VCaP (cell line): ENCODE measurements around the gene ANO9.

Experiments
- H3K27ac ChIP-seq: fragments of 450-650 bp; 2 replicates; pipeline ENCODE4 v1.5.1; 2017
- TF ChIP-seq, protein P1 (sequence below): fragments of 450-650 bp; conservative IDR thresholded peaks from 2 replicates; pipeline ENCODE4 v1.5.1; 2017; ENCODE audit warnings: mild to moderate bottlenecking, moderate library complexity

Gene ANO9

DNA sequence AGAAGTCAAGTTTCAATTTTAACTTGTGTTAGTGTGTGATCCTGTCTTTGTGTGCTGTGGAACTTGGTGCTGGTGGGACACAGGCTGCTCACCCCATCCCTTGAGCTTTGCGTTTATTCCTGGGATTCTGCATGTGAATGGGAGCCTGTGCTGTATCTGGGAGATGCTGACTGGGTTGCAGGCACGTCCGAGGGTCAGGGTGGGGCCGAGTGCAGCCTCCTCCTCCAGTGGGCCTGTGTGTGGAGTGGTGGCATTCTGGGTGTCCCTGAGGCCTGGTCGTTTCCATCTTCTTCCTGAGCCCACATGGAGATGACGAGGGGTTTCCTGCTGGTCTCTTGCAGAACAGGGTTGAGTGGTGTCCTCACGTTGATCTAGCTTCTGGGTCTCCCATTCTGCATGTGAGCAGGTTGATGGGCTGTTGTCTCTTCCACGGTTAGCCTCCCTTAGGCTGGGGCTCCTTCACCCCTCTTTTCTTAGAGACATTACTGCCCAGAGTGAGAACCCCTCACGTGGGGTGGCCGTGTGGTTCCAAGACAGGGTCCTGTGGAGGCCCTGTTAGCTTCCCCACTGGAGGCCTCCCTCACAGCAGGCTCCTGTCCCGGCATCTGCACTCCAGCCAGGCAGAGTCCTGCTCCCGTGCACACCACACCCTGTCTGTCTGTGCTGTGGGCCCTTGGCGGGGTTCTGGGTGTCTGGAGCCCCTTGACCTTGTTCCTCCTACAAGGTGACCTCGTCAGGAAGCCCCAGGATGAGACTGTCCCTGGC, 13.2 kb upstream of the ANO9 start:
- TF ChIP-seq, protein P1, sequence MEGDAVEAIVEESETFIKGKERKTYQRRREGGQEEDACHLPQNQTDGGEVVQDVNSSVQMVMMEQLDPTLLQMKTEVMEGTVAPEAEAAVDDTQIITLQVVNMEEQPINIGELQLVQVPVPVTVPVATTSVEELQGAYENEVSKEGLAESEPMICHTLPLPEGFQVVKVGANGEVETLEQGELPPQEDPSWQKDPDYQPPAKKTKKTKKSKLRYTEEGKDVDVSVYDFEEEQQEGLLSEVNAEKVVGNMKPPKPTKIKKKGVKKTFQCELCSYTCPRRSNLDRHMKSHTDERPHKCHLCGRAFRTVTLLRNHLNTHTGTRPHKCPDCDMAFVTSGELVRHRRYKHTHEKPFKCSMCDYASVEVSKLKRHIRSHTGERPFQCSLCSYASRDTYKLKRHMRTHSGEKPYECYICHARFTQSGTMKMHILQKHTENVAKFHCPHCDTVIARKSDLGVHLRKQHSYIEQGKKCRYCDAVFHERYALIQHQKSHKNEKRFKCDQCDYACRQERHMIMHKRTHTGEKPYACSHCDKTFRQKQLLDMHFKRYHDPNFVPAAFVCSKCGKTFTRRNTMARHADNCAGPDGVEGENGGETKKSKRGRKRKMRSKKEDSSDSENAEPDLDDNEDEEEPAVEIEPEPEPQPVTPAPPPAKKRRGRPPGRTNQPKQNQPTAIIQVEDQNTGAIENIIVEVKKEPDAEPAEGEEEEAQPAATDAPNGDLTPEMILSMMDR, result no peak
- no peak overlapping the region for H3K27ac ChIP-seq

DNA sequence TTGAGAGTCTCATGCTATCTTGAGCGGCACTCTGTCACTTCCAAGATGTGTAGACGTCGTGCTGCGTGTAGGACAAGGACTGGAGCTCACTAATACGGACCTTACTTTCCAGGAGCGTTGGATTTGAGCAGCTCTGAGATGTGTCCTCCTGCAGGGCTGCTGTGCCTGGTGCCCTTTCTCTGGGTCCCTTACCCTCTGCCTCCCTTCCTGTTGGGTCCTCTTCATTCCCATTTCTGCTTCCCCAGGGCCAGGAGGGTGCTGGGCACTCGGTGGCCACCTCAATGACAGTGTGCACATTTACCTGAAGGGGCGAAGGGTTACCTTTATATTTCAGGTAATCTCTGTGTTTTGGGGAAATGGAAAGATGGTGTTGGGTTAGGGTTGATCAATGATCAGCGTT, 12.2 kb upstream of the ANO9 start:
- TF ChIP-seq, protein P1, result no peak
- H3K27ac ChIP-seq, result no peak overlapping the region

DNA sequence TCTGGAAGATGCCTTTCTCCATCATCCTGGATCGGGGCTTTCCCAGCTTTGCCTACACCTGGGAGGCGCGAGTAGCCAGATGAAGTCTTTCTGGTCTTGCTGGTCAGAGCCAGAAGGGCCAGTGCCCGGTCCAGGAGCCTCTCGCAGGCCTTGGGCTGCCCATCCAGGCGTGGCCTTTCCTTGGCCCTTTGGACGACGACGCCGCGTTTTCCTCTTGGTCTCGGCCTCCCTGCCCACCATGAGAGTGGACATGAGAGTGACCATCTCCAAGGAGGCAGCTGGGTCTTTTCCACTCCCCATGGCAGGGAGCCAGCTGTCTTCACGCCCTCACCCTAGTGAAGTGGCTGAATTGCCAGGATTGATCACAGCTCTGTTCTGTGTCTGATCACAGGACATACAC, 11.8 kb upstream of the ANO9 start:
- TF ChIP-seq, protein P1, result no peak
- H3K27ac ChIP-seq, result no peak overlapping the region

DNA sequence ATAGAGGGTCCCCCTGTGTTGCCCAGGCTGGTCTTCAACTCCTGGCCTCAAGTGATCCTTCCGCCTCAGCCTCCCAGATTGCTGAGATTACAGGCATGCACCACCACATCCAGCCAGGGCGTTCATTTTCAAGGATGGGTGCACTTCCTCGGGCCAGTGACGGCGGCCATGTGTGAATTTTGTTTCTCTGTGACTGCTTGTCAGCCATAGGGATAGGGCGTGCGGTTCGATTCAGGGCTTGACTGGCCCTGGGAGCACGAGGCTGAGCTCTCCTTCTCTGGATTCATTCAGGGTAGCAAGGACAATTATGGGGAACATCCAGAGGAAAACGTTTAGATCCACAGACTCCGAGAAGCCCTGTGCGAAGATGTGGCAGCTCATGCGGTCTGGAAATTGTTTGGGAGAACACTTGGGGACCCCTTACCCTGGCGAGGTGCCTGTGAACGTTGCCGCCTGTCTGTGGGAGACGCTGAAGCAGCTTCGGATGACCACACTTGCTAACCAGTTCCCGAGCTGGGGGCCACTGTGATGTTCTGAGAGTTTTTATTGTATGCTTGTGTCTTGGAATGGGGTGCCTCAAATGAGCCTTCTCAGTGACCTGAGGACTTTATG, 11.2 kb upstream of the ANO9 start:
- TF ChIP-seq, protein P1, result no peak
- no peak overlapping the region for H3K27ac ChIP-seq

DNA sequence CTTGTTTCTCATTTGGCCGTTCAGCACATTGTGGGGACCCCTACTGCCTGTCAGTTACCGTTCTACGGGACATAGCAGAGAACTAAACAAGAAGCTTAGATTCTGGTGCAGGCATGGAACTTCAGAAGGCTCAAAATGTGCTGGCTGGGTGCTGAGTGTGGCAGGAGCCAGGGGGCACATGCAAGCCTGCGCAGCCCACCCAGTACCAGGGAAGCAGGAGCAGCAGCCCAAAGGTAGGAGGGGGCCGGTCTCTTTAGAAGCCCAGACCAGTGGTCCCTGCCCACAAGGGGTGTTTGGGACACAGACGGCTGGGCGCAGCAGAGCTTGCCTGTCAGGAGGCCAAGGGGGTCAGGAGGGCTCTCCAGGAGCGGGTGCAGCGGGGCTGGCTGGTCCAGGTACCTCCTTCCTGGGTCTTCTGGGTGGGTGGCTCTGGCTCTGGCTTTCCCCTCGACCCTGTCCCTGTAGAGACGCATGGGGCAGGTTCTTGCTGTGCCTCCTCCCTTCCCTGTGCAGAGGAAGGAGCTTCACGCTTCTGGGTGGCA, 10.5 kb upstream of the ANO9 start:
- TF ChIP-seq, protein P1, result no peak
- H3K27ac ChIP-seq, result no peak overlapping the region; the same call in 1 of the 2 replicates

DNA sequence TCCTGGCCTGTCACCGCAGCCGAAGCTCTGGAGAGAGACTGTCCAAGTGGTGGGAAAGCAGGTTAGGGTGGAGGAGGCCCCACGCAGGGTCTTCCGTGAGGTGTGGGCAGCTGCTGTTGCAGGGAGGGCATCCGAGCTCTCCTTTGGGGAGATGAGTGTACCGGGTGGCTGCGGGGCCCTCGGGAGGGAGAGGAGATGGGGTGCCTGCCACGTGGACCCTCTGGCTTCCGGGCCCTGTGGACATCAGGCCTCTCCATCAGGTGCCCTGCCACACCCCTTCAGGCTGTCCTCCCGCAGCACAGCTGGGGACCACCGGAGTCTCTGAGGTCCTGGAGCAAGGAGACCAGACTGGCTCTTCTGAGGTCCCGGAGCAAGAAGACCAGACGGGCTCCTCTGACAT, 9.9 kb upstream of the ANO9 start:
- TF ChIP-seq, protein P1, result no peak
- peak overlapping the region; percentile 85; the same call in 1 of the 2 replicates for H3K27ac ChIP-seq

DNA sequence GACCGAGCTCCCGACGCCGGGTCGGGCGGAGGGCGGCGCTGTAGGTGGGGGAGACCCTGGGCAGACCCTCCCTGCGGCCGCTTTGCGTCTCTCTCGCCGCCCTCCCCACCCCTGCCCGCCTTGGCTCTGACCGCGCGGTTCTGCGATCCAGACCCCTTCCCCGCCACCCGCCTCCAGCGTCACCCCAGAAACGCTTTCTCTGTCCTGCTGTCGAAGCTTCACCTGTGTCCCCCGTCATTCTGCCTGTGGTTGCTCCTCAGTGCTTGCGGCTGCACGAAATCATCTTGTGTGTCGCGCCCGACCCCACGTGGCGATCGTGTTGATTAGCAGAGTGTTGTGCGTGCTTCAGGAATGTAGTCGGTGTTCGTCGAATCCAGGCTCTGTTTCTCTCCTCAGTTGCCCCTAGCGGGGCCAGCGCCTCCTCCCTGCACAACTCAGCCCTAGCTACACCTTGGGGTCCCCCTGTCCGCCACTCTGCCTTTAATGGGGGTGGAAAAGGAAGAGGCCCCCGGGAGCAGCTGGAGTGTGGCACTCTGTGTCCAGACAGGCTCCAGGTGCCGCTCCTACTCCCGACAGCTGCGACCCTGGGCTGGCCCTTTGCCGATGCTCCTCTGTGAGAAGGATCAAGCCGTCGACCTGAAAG, 9.1 kb upstream of the ANO9 start:
- TF ChIP-seq, protein P1, result peak; percentile 68
- H3K27ac ChIP-seq, result peak overlapping the region; percentile 85
